ELR (cell line): ENCODE data around the gene FMN2.

Experiments
- DNase-seq: peaks from one replicate; pipeline ENCODE4 v3.0.0-alpha.2; 2015; ENCODE audit warnings: low read depth

The FMN2 gene

GRCh38 chr1:240098534-240098933, 6.9 kb downstream of the FMN2 start:
- no peak for DNase-seq

GRCh38 chr1:240099329-240099728, 7.6 kb downstream of the FMN2 start:
- no peak for DNase-seq

- DNase-seq: peak; percentile 55
Measured at GRCh38 chr1:240099748-240100147, 8.1 kb downstream of the FMN2 start.

DNA sequence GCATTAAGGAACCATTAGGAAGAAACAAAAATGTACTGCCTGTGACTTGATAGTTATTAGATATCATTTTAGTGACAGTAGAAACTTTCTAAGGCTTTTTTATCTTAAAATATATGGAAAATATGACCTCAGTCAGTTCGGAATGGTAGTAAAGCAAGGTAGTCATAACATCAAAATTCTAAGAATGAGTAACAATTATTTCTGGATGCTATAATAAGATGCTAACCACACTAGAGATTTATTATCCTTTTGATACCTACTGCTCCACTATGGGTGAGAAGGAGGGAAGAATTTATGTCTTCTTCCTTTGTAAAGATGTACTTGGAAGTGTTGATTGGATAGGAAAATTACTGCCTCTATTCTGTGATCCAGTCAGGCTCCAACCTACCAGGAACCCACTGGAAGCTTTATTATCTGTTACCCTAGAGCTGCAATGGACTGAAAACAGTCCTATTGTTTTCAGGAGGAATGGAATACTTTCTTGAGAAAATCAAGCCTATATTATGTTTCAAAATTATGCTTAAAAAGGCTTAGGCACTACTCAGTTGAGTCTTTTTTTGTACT, 8.8 kb downstream of the FMN2 start:
- DNase-seq: peak; percentile 84

GRCh38 chr1:240101306-240101705, 9.6 kb downstream of the FMN2 start:
- no peak for DNase-seq

DNA sequence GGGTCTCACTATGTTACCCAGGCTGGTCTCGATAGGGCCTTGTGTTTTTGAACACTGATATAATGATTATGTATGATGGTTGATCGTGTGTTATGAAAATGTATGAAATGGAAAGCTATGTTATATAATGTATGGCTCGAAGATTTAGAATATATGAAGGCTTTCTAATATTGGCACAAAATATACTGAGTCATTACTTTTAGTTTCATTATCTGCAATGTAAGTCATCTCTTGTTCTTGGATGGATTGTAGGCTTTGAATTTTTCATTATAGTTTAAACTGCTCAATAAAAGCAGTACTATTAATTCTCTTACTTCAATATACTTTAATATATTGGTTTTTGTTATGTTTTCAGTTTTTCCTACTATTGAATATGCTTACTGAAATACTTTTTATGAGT, 10.1 kb downstream of the FMN2 start:
- no peak for DNase-seq

GRCh38 chr1:240104672-240105071, 13.0 kb downstream of the FMN2 start:
- peak; percentile 63 for DNase-seq

- DNase-seq: peak; percentile 86
Measured at GRCh38 chr1:240107058-240107684, 15.5 kb downstream of the FMN2 start.

GRCh38 chr1:240109130-240109529, 17.4 kb downstream of the FMN2 start:
- no peak for DNase-seq

DNA sequence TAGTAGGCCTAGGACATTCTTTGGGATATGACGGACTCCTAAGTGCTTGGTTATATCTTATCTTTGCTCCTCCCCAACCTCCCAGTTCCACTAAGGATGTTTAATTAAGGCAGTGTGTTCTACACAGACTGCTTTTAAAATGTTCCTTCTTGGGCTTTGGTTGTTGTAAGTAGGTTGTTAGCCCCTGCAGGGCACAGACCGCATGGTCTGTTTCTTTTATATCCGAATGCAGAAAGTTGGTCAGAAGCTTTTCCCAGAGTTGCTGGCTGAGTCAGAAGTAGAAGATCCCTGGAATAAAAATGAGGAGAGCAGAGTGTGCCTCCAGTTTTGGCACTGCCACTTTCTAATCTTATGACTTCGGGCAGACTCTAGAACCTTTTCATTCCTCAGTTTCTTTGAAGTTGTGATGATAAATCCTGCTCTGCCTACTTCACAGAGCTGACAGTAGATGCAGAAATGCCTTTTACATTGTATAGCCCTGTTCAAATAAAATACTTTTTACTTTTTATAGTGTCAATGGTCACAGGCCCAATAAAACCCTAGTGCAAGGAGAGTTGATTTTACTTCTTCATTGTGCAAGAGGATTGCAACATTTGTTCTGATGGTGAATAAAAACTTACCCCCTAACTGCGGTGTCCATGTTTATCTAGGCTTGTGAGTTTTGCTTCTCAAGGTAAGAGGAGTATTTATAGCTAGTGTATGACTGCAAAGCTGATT, 18.4 kb downstream of the FMN2 start:
- no peak for DNase-seq

DNA sequence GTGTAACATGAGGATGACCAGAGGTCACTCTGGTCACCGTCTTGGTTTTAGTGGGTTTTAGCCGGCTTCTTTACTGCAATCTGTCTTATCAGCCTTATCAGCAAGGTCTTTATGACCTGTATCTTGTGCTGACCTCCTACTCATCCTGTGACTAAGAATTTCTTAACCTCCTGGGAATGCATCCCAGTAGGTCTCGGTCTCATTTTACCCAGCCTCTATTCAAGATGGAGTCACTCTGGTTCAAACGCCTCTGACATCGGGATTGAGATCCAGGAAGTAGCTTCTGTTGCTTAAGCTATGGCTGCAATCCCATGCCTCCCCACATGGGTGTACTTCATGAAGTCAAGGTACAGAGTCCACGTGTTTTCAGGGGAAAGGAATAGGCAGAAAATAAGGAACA, 19.9 kb downstream of the FMN2 start:
- DNase-seq: peak; percentile 40

DNA sequence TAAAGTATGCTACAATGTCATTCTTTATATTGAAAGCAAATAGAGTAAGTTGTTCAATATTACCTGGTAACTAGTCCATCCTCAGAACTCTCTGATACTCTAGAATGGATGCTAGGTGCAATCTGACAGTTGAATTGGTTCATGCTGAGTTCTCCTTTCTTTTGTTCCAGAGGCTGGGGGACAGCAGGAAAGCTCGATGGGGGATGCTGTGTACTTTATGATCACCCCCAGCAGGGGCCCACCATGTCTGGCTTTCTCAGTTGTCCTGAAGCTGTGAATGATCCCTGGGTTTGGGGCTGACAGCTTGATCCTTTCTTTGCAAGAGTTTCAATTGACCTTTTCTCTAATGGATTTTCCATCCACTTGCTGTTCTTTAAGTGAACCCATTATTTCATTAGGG, 22.5 kb downstream of the FMN2 start:
- DNase-seq: no peak

GRCh38 chr1:240115831-240116230, 24.1 kb downstream of the FMN2 start:
- DNase-seq: no peak

- DNase-seq: peak; percentile 46
Measured at GRCh38 chr1:240116831-240117769, 25.4 kb downstream of the FMN2 start.

- no peak for DNase-seq
Measured at GRCh38 chr1:240117930-240118329, 26.2 kb downstream of the FMN2 start.

GRCh38 chr1:240122639-240123613, 31.2 kb downstream of the FMN2 start:
- no peak for DNase-seq

DNA sequence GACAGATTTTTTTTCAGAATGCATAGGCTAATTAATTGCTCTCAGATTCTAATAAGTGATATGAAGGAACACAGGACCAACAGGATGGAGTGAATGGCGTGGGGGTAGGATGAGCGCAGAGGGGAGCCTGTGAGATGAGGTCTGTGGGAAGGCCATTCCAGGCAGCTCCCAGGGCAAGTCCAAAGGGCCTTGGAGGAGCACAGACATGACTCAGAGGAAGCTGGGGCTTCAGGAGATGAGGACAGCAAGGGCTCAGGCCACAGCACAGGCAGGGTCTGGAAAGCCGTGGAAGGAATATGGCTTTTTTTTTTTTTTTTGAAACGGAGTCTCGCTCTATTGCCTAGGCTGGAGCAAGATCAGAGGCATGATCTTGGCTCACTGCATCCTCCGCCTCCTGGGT, 35.1 kb downstream of the FMN2 start:
- peak; percentile 60 for DNase-seq

DNA sequence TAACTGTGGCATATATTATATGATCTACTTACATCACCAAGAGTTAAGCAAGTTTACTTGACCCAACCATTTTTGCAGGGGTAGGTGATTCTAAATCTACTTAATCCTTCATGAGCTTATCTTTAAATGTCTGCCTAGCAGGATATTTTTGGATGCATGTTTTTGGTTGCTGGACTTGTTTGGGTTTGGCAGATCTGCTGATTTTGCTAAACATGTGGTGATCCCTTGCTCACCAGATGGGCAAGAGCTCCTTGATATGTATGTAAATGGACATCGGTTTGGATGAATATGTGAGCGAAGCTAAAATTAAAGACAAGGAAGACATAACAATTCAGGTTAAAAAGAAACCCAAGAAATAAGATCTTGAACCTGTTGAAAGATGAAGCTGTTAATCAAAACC, 36.7 kb downstream of the FMN2 start:
- no peak for DNase-seq

DNA sequence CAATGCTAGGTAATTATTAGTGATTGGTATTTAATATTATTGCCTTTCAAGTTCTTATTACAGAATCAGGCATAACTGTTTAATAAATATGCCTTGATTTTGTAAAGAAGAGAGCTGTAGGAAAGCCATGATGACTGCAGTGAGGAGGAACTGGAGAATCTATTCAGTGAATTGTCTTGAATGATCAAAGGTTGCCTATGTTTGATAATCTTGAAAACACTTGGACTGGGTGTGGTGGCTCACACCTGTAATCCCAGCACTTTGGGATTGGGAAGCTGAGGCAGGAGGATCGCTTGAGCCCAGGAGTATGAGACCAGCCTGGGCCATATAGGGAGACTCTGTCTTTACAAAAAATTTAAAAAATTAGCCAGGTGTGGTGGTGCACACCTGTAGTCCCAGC, 42.4 kb downstream of the FMN2 start:
- DNase-seq: no peak

DNA sequence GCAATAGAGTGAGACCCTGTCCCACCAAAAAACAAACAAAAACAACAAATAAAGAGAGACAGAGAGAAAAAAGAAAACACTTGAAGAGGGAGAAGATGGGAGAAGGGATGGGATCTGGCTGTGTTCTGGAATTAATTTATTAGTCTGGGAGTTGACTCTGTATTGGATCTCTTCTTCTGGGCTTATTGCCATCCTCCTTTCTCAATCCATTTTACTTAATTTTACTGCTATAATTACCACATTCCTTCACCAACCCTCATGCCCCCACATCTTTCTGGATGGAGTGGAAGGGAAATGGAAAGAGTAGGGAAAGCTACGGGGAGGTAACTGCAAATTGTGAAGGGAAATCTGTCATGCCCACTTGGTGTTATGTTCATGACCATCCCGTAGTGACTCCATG, 42.9 kb downstream of the FMN2 start:
- DNase-seq: no peak

- DNase-seq: peak; percentile 17
Measured at GRCh38 chr1:240136402-240136801, 44.7 kb downstream of the FMN2 start.
